ENCODE data around the gene DAG1.

- TF ChIP-seq, protein P1, sequence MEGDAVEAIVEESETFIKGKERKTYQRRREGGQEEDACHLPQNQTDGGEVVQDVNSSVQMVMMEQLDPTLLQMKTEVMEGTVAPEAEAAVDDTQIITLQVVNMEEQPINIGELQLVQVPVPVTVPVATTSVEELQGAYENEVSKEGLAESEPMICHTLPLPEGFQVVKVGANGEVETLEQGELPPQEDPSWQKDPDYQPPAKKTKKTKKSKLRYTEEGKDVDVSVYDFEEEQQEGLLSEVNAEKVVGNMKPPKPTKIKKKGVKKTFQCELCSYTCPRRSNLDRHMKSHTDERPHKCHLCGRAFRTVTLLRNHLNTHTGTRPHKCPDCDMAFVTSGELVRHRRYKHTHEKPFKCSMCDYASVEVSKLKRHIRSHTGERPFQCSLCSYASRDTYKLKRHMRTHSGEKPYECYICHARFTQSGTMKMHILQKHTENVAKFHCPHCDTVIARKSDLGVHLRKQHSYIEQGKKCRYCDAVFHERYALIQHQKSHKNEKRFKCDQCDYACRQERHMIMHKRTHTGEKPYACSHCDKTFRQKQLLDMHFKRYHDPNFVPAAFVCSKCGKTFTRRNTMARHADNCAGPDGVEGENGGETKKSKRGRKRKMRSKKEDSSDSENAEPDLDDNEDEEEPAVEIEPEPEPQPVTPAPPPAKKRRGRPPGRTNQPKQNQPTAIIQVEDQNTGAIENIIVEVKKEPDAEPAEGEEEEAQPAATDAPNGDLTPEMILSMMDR (IDR thresholded peaks at IDR 0.05) = no peak
- TF ChIP-seq EZH2phosphoT487 (IDR thresholded peaks at IDR 0.05) = no peak
Observed at GRCh38 chr3:49470714-49471420, 800 bp downstream of the DAG1 start.
